Osteoblast (primary cell): ENCODE results near the gene RAVER1. TPM values are rescaled to one million over a fixed set of nuclear protein-coding genes. Genes with fewer than 3 reads are reported as not detected.

Experiments used
- DNase-seq: peaks from one replicate; pipeline ENCODE4 v3.0.0; 2011; ENCODE audit warnings: low spot score, mixed read lengths; ENCODE audit not compliant: insufficient read length; ENCODE audit errors: missing footprints
- H2AFZ ChIP-seq: 2 replicates; pipeline ENCODE4 v1.6.0; 2011; ENCODE audit warnings: mild to moderate bottlenecking, low read length
- H3K27ac ChIP-seq: 2 replicates; pipeline ENCODE4 v1.5.1; 2011; ENCODE audit warnings: mild to moderate bottlenecking, low read depth, low read length, moderate library complexity
- H3K27me3 ChIP-seq: 2 replicates; pipeline ENCODE4 v1.6.0; 2012; ENCODE audit warnings: mild to moderate bottlenecking, control low read depth, inconsistent platforms, low read length, moderate library complexity; ENCODE audit not compliant: insufficient read depth
- H3K36me3 ChIP-seq: 2 replicates; pipeline ENCODE4 v1.5.1; 2011; ENCODE audit warnings: mild to moderate bottlenecking, low read length, control low read depth, moderate library complexity; ENCODE audit not compliant: insufficient read depth
- H3K4me1 ChIP-seq: 2 replicates; pipeline ENCODE4 v1.5.1; 2011; ENCODE audit warnings: mild to moderate bottlenecking, low read length, control low read depth, moderate library complexity; ENCODE audit not compliant: insufficient read depth
- H3K4me2 ChIP-seq: 2 replicates; pipeline ENCODE4 v1.6.0; 2011; ENCODE audit warnings: mild to moderate bottlenecking, low read length; ENCODE audit not compliant: insufficient read depth
- H3K4me3 ChIP-seq: fragments of 200-600 bp; sonication (generic); 3 replicates; pipeline ENCODE4 v1.5.1; 2012; ENCODE audit warnings: mild to moderate bottlenecking, low read length, inconsistent platforms; ENCODE audit not compliant: insufficient read depth
- H3K79me2 ChIP-seq: 2 replicates; pipeline ENCODE4 v1.6.0; 2012; ENCODE audit warnings: mild to moderate bottlenecking, low read length, control low read depth, inconsistent platforms; ENCODE audit not compliant: insufficient read depth
- H3K9me3 ChIP-seq: 2 replicates; pipeline ENCODE4 v1.5.1; 2011; ENCODE audit warnings: low read depth, low read length, control low read depth
- H4K20me1 ChIP-seq: 2 replicates; pipeline ENCODE4 v1.6.0; 2012; ENCODE audit warnings: mild to moderate bottlenecking, low read length, control low read depth; ENCODE audit not compliant: insufficient read depth
- total RNA-seq: library from RNA; depleted of rRNA; stranded (reverse); fragments of >200 nt; gene quantifications from 2 replicates; pipeline ENCODE4 v1.2.3, GENCODE V29; 2012
- TF ChIP-seq, protein P1 (sequence below): IDR thresholded peaks from 2 replicates; pipeline ENCODE4 v1.5.1; 2011; ENCODE audit warnings: mild to moderate bottlenecking, low read depth, low read length, moderate library complexity; ENCODE audit errors: extremely low read depth

RAVER1 gene
- total RNA-seq, 1 donor: 8.0 TPM

- no peak overlapping the region for H3K27ac ChIP-seq
- no peaks in the 10 kb centered on the region for H4K20me1 ChIP-seq
- H3K4me1 ChIP-seq: peaks cover 14% of the 10 kb centered on the region
- peak; percentile 68 for DNase-seq
- no peaks in the 10 kb centered on the region for H3K9me3 ChIP-seq
- TF ChIP-seq, protein P1, sequence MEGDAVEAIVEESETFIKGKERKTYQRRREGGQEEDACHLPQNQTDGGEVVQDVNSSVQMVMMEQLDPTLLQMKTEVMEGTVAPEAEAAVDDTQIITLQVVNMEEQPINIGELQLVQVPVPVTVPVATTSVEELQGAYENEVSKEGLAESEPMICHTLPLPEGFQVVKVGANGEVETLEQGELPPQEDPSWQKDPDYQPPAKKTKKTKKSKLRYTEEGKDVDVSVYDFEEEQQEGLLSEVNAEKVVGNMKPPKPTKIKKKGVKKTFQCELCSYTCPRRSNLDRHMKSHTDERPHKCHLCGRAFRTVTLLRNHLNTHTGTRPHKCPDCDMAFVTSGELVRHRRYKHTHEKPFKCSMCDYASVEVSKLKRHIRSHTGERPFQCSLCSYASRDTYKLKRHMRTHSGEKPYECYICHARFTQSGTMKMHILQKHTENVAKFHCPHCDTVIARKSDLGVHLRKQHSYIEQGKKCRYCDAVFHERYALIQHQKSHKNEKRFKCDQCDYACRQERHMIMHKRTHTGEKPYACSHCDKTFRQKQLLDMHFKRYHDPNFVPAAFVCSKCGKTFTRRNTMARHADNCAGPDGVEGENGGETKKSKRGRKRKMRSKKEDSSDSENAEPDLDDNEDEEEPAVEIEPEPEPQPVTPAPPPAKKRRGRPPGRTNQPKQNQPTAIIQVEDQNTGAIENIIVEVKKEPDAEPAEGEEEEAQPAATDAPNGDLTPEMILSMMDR: no peak
- no peaks in the 10 kb centered on the region for H3K79me2 ChIP-seq
- no peaks in the 10 kb centered on the region for H3K36me3 ChIP-seq
- no peak overlapping the region for H2AFZ ChIP-seq
- H3K4me3 ChIP-seq: no peak overlapping the region
- no peak overlapping the region for H3K4me2 ChIP-seq
- H3K27me3 ChIP-seq: peaks cover 21% of the 10 kb centered on the region
Measured at GRCh38 chr19:10299545-10300458, 33.5 kb downstream of the RAVER1 start.

DNA sequence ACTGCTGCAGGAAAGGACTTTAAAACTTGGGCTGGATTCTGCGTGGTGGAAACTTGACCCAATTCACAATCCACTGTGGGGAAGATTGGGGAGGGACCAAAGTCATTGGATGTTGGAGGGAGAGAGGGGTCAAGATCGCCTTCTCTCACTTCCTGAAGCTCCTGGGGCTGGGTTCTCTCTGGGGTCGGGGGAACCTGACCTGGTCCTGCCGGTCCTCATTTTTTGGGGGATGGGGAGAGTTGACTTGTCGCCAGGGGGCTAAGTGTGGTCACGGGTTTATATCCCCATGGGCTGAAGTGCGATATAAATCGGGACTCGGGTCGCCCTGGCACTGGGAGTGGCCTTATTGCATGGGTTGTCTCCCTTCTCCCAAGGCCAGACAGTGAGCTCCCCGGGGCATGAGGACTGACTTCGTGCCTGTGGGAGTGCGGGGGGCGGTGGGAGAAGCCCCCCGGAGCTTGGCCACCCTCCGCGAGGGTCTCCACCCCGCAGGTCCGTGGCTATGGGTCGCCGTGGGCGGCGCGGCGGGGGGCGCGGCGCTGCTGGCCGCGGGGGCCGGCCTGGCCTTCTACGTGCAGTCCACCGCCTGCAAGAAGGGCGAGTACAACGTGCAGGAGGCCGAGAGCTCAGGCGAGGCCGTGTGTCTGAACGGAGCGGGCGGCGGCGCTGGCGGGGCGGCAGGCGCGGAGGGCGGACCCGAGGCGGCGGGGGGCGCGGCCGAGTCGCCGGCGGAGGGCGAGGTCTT is 37.3 kb downstream of the RAVER1 start:
- no peak overlapping the region for H2AFZ ChIP-seq
- H3K79me2 ChIP-seq: no peaks in the 10 kb centered on the region
- peaks cover 59% of the 10 kb centered on the region for H3K27me3 ChIP-seq
- no peak overlapping the region for H3K4me3 ChIP-seq
- no peaks in the 10 kb centered on the region for H4K20me1 ChIP-seq
- H3K27ac ChIP-seq: no peak overlapping the region
- H3K4me2 ChIP-seq: no peak overlapping the region
- peak; percentile 82 for DNase-seq
- no peaks in the 10 kb centered on the region for H3K9me3 ChIP-seq
- H3K36me3 ChIP-seq: no peaks in the 10 kb centered on the region
- TF ChIP-seq, protein P1: no peak
- peaks cover 6% of the 10 kb centered on the region for H3K4me1 ChIP-seq

- Histone ChIP-seq H3K79me2 (no peaks in the 10 kb centered on the region), H3K27me3 (peaks cover 65% of the 10 kb centered on the region), H2AFZ (no peak overlapping the region), H3K27ac (no peak overlapping the region), H3K4me3 (no peak overlapping the region), H3K4me2 (no peak overlapping the region), H3K36me3 (no peaks in the 10 kb centered on the region), H4K20me1 (peaks cover 4% of the 10 kb centered on the region), H3K9me3 (no peaks in the 10 kb centered on the region), H3K4me1 (peaks cover 6% of the 10 kb centered on the region)
- DNase-seq: peak; percentile 85
- TF ChIP-seq, protein P1: no peak
Measured at GRCh38 chr19:10295305-10295846, 38.0 kb downstream of the RAVER1 start.

DNA sequence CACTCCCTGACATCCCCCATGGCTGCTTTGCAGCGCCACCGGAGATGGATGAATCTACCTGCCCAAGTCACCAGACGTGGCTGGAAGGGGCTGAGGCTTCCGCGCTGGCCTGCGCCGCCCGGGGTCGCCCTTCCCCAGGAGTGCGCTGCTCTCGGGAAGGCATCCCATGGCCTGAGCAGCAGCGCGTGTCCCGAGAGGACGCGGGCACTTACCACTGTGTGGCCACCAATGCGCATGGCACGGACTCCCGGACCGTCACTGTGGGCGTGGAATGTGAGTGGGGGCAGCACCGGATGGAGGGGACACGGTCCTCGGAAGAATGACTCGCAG is 39.0 kb downstream of the RAVER1 start:
- H3K79me2 ChIP-seq: no peaks in the 10 kb centered on the region
- DNase-seq: peak; percentile 87
- no peak overlapping the region for H3K4me3 ChIP-seq
- H3K4me2 ChIP-seq: no peak overlapping the region
- H4K20me1 ChIP-seq: peaks cover 5% of the 10 kb centered on the region
- peaks cover 8% of the 10 kb centered on the region for H3K4me1 ChIP-seq
- no peaks in the 10 kb centered on the region for H3K9me3 ChIP-seq
- no peak overlapping the region for H3K27ac ChIP-seq
- H3K36me3 ChIP-seq: no peaks in the 10 kb centered on the region
- peaks cover 75% of the 10 kb centered on the region for H3K27me3 ChIP-seq
- H2AFZ ChIP-seq: no peak overlapping the region
- TF ChIP-seq, protein P1: no peak
